Measurements from ENCODE around the gene CPA2. TPM values are rescaled to one million over a fixed set of nuclear protein-coding genes. Genes with fewer than 3 reads are reported as not detected.
"Not testable (repeated sequence)": the region's sequence is repeated elsewhere in the genome, so short reads cannot be mapped to it uniquely, and the experiment has no call there.

CPA2 gene
- total RNA-seq = not detected

- Mint-ChIP-seq H3K4me1 (no peaks in the 10 kb centered on the region), H3K36me3 (ENCODE audit: low read depth) (no peaks in the 10 kb centered on the region), H3K9me3 (no peaks in the 10 kb centered on the region), H3K27ac (no peak within 1 kb of the TSS), H3K27me3 (peaks cover 5% of the 10 kb centered on the region), H3K4me3 (no peak within 1 kb of the TSS)
- POLR2A ChIA-PET = no interaction called here
- CTCF ChIA-PET = no interaction called here
- DNase-seq = no peak
Observed at GRCh38 chr7:130266258-130266960, at the start of gene CPA2. Gene CPA2, plus strand, starts transcription at chr7:130266863. Its CDS starts 19 bp downstream, at chr7:130266882.

- CTCF ChIA-PET = no interaction called here
- H3K4me3 Mint-ChIP-seq = no peak overlapping the region
- peaks cover 10% of the 10 kb centered on the region for H3K27me3 Mint-ChIP-seq
- no peak for DNase-seq
- H3K27ac Mint-ChIP-seq = no peak overlapping the region
- H3K9me3 Mint-ChIP-seq = no peaks in the 10 kb centered on the region
- POLR2A ChIA-PET = no interaction called here
- no peaks in the 10 kb centered on the region for H3K36me3 Mint-ChIP-seq (ENCODE audit: low read depth)
- peaks cover 2% of the 10 kb centered on the region for H3K4me1 Mint-ChIP-seq
Observed at GRCh38 chr7:130218806-130219620, 47.6 kb upstream of the CPA2 start.

GRCh38 chr7:130219871-130220270 is 46.8 kb upstream of the CPA2 start:
- no peak overlapping the region for H3K4me3 Mint-ChIP-seq
- H3K27me3 Mint-ChIP-seq = peaks cover 7% of the 10 kb centered on the region
- no peaks in the 10 kb centered on the region for H3K36me3 Mint-ChIP-seq (ENCODE audit: low read depth)
- no peak for DNase-seq
- ChIA-PET CTCF (no interaction called here), POLR2A (no interaction called here)
- H3K9me3 Mint-ChIP-seq = no peaks in the 10 kb centered on the region
- no peak overlapping the region for H3K27ac Mint-ChIP-seq
- H3K4me1 Mint-ChIP-seq = peaks cover 3% of the 10 kb centered on the region

GRCh38 chr7:130221746-130222145 is 44.9 kb upstream of the CPA2 start:
- no peaks in the 10 kb centered on the region for H3K9me3 Mint-ChIP-seq
- DNase-seq = no peak
- H3K4me1 Mint-ChIP-seq = peaks cover 3% of the 10 kb centered on the region
- peaks cover 3% of the 10 kb centered on the region for H3K27me3 Mint-ChIP-seq
- H3K4me3 Mint-ChIP-seq = no peak overlapping the region
- CTCF ChIA-PET = no interaction called here
- H3K36me3 Mint-ChIP-seq (ENCODE audit: low read depth) = no peaks in the 10 kb centered on the region
- POLR2A ChIA-PET = no interaction called here
- no peak overlapping the region for H3K27ac Mint-ChIP-seq

- DNase-seq = no peak
- Mint-ChIP-seq H3K4me1 (peaks cover 3% of the 10 kb centered on the region), H3K27me3 (peaks cover 3% of the 10 kb centered on the region), H3K36me3 (ENCODE audit: low read depth) (no peaks in the 10 kb centered on the region), H3K4me3 (no peak overlapping the region), H3K27ac (no peak overlapping the region), H3K9me3 (no peaks in the 10 kb centered on the region)
- ChIA-PET POLR2A (no interaction called here), CTCF (no interaction called here)
Observed at GRCh38 chr7:130223646-130224045, 43.0 kb upstream of the CPA2 start.

- ChIA-PET CTCF (no interaction called here), POLR2A (no interaction called here)
- Mint-ChIP-seq H3K27me3 (peaks cover 3% of the 10 kb centered on the region), H3K27ac (no peak overlapping the region), H3K4me1 (peaks cover 3% of the 10 kb centered on the region), H3K9me3 (no peaks in the 10 kb centered on the region), H3K36me3 (ENCODE audit: low read depth) (no peaks in the 10 kb centered on the region), H3K4me3 (no peak overlapping the region)
- no peak for DNase-seq
Observed at GRCh38 chr7:130224210-130224609, 42.5 kb upstream of the CPA2 start.

- H3K4me3 Mint-ChIP-seq; H3K27ac Mint-ChIP-seq; H3K4me1 Mint-ChIP-seq; POLR2A ChIA-PET; DNase-seq; H3K9me3 Mint-ChIP-seq; H3K36me3 Mint-ChIP-seq (ENCODE audit: low read depth); H3K27me3 Mint-ChIP-seq; CTCF ChIA-PET: not testable (repeated sequence)
Observed at GRCh38 chr7:130224923-130225322, 41.7 kb upstream of the CPA2 start.

GRCh38 chr7:130226333-130226732 is 40.3 kb upstream of the CPA2 start:
- H3K4me1 Mint-ChIP-seq = peaks cover 3% of the 10 kb centered on the region
- no peaks in the 10 kb centered on the region for H3K36me3 Mint-ChIP-seq (ENCODE audit: low read depth)
- H3K27me3 Mint-ChIP-seq = peaks cover 3% of the 10 kb centered on the region
- no peaks in the 10 kb centered on the region for H3K9me3 Mint-ChIP-seq
- POLR2A ChIA-PET = no interaction called here
- no peak for DNase-seq
- CTCF ChIA-PET = no interaction called here
- H3K4me3 Mint-ChIP-seq = no peak overlapping the region
- H3K27ac Mint-ChIP-seq = no peak overlapping the region

- no peak overlapping the region for H3K27ac Mint-ChIP-seq
- POLR2A ChIA-PET = no interaction called here
- peaks cover 3% of the 10 kb centered on the region for H3K27me3 Mint-ChIP-seq
- no peaks in the 10 kb centered on the region for H3K9me3 Mint-ChIP-seq
- no peak for DNase-seq
- no peak overlapping the region for H3K4me3 Mint-ChIP-seq
- H3K4me1 Mint-ChIP-seq = peaks cover 3% of the 10 kb centered on the region
- H3K36me3 Mint-ChIP-seq (ENCODE audit: low read depth) = no peaks in the 10 kb centered on the region
- CTCF ChIA-PET = no interaction called here
Observed at GRCh38 chr7:130227883-130228575, 38.6 kb upstream of the CPA2 start.

- Mint-ChIP-seq H3K4me1 (peaks cover 1% of the 10 kb centered on the region), H3K4me3 (no peak overlapping the region), H3K27me3 (peaks cover 3% of the 10 kb centered on the region), H3K27ac (no peak overlapping the region), H3K36me3 (ENCODE audit: low read depth) (no peaks in the 10 kb centered on the region), H3K9me3 (no peaks in the 10 kb centered on the region)
- CTCF ChIA-PET = no interaction called here
- POLR2A ChIA-PET = interaction anchor here (1.7 kb wide), 1 partner anchor 24 kb away, joined by 4 read pairs; the partner anchor contains the start of gene TMEM209
- no peak for DNase-seq
Observed at GRCh38 chr7:130228840-130229502, 37.7 kb upstream of the CPA2 start.

GRCh38 chr7:130229981-130230380 is 36.7 kb upstream of the CPA2 start:
- H3K4me3 Mint-ChIP-seq; H3K36me3 Mint-ChIP-seq (ENCODE audit: low read depth); CTCF ChIA-PET; H3K27ac Mint-ChIP-seq; H3K4me1 Mint-ChIP-seq; DNase-seq; H3K9me3 Mint-ChIP-seq; H3K27me3 Mint-ChIP-seq: not testable (repeated sequence)
- POLR2A ChIA-PET = interaction anchor here (1.7 kb wide), 1 partner anchor 25 kb away, joined by 4 read pairs; the partner anchor contains the start of gene TMEM209

GRCh38 chr7:130231792-130232191 is 34.9 kb upstream of the CPA2 start:
- H3K9me3 Mint-ChIP-seq = no peaks in the 10 kb centered on the region
- no peaks in the 10 kb centered on the region for H3K36me3 Mint-ChIP-seq (ENCODE audit: low read depth)
- peaks cover 9% of the 10 kb centered on the region for H3K27me3 Mint-ChIP-seq
- ChIA-PET POLR2A (no interaction called here), CTCF (no interaction called here)
- H3K27ac Mint-ChIP-seq = no peak overlapping the region
- no peak for DNase-seq
- H3K4me3 Mint-ChIP-seq = no peak overlapping the region
- no peaks in the 10 kb centered on the region for H3K4me1 Mint-ChIP-seq

GRCh38 chr7:130232209-130232608 is 34.5 kb upstream of the CPA2 start:
- Mint-ChIP-seq H3K27ac (no peak overlapping the region), H3K27me3 (peaks cover 12% of the 10 kb centered on the region), H3K36me3 (ENCODE audit: low read depth) (no peaks in the 10 kb centered on the region), H3K4me1 (no peaks in the 10 kb centered on the region), H3K9me3 (no peaks in the 10 kb centered on the region), H3K4me3 (no peak overlapping the region)
- POLR2A ChIA-PET = no interaction called here
- no peak for DNase-seq
- CTCF ChIA-PET = no interaction called here
